Upper lobe of left lung (tissue), 6 donors: ENCODE measurements around the gene ZC3H7A. TPM values are rescaled to one million over a fixed set of nuclear protein-coding genes. Genes with fewer than 3 reads are reported as not detected.

Source experiments
- ATAC-seq, 2 donors: fragments of 200-7000 bp; cut with Tn5 transposase; one replicate each; pipeline ENCODE4 v1.9.1; 2022; ENCODE audit warnings: mild to moderate bottlenecking in 2 of 2, moderate library complexity in 2 of 2; ENCODE audit not compliant: low FRiP score in 2 of 2
- DNase-seq, 2 donors: peaks; one replicate each; pipeline ENCODE4 v3.0.0-alpha.2; 2019 to 2020
- H3K27ac ChIP-seq, 4 donors: fragments of 200-600 bp; sonication (generic); one replicate each; pipeline ENCODE4 v1.5.1; 2016 to 2019
- H3K27me3 ChIP-seq, 4 donors: fragments of 200-600 bp; sonication (generic); one replicate each; pipeline ENCODE4 v1.5.1; 2017 to 2019
- H3K36me3 ChIP-seq, 4 donors: fragments of 200-600 bp; sonication (generic); one replicate each; pipeline ENCODE4 v1.5.1; 2016 to 2019
- H3K4me1 ChIP-seq, 4 donors: fragments of 200-600 bp; sonication (generic); one replicate each; pipeline ENCODE4 v1.5.1; 2018 to 2019
- H3K4me3 ChIP-seq, 4 donors: fragments of 200-600 bp; sonication (generic); one replicate each; pipeline ENCODE4 v1.5.1; 2017 to 2019; ENCODE audit warnings: mild to moderate bottlenecking in 2 of 4, moderate library complexity in 1 of 4
- H3K9me3 ChIP-seq, 4 donors: fragments of 200-600 bp; sonication (generic); one replicate each; pipeline ENCODE4 v1.5.1; 2018 to 2019
- EP300 ChIP-seq, 4 donors: sonication (generic); formaldehyde crosslinking; IDR thresholded peaks; one replicate each; pipeline ENCODE4 v1.5.1; 2017; ENCODE audit warnings: antibody characterized with exemption in 4 of 4, control low read depth in 2 of 4
- POLR2A ChIP-seq, 4 donors: fragments of 450-650 bp; IDR thresholded peaks; one replicate each; pipeline ENCODE4 v1.5.1; 2016 to 2017; ENCODE audit warnings: antibody characterized with exemption in 4 of 4, mild to moderate bottlenecking in 2 of 4
- POLR2AphosphoS5 ChIP-seq, 2 donors: sonication (generic); formaldehyde crosslinking; IDR thresholded peaks; one replicate each; pipeline ENCODE4 v1.5.1; 2017; ENCODE audit warnings: antibody characterized with exemption in 2 of 2
- WGBS, 2 donors: methylation state at CpG; one replicate each; pipeline ENCODE4 v1.1.5; 2017 to 2018; 5-methylcytosine and 5-hydroxymethylcytosine counted together
- total RNA-seq, 6 donors: library from RNA; depleted of rRNA in 4 of 6; stranded (reverse); fragments of >200 nt in 4 of 6; gene quantifications; one replicate each; pipeline versions ENCODE4 v1.1.0 to v1.2.1, GENCODE V29; 2016 to 2021
- TF ChIP-seq, protein P1 (sequence below), 6 experiments: fragments of 450-650 bp in 4 of 6; fragments of 200-600 bp in 2 of 6; sonication (generic) in 2 of 6; IDR thresholded peaks; one replicate each; pipeline ENCODE4 v1.5.1; 2016 to 2019; ENCODE audit warnings: antibody characterized with exemption in 6 of 6
- donor health status: DM: no; HTN: no; CAD: no; lungs with moderate emphysema.
- donor health status: DM: no; HTN: yes; CAD: no; lungs with severe emphysema.

ZC3H7A gene
- total RNA-seq, 6 donors from 2014 or later = 52.7 to 142 (median 64.7) TPM

DNA sequence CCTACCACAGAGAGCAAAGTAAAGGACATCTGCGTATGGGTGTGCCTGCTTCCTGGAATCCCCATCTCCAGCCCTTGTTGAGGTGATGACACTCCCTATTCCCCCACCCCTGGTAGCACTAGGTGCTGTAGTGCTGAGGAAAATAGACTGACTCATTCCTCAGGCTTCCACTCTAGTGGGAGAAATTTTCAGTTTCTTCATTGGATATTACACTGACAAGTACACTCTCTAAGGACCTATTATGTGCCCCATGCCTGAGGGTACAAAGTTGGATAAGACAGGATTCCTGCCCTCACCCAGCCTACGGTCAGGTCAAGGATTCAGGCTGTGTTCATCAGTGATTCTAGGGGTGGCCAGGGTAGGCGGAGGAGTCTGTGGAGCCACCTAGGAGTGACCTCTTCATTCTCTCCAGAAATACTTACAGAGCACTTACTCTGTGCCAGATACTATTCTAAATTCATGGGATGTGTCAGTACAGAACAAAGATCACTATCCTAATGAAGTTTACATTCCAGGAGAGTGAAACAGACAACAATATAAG, 4.5 kb upstream of the ZC3H7A start:
- Histone ChIP-seq H3K4me3 (no peak overlapping the region), H3K4me1 (peaks cover 20 to 32% (median 23%) of the 10 kb centered on the region in 4 donors), H3K9me3 (no peaks in the 10 kb centered on the region), H3K36me3 (no peaks in the 10 kb centered on the region), H3K27me3 (no peaks in the 10 kb centered on the region), H3K27ac (no peak overlapping the region)
- WGBS, 2 donors = 65 to 100% methylated on average over 3 of the region's 3 CpGs
- TF ChIP-seq POLR2AphosphoS5 (IDR thresholded peaks at IDR 0.05) (no peak), POLR2A (IDR thresholded peaks at IDR 0.05) (no peak), EP300 (IDR thresholded peaks at IDR 0.05) (no peak)
- TF ChIP-seq, protein P1, sequence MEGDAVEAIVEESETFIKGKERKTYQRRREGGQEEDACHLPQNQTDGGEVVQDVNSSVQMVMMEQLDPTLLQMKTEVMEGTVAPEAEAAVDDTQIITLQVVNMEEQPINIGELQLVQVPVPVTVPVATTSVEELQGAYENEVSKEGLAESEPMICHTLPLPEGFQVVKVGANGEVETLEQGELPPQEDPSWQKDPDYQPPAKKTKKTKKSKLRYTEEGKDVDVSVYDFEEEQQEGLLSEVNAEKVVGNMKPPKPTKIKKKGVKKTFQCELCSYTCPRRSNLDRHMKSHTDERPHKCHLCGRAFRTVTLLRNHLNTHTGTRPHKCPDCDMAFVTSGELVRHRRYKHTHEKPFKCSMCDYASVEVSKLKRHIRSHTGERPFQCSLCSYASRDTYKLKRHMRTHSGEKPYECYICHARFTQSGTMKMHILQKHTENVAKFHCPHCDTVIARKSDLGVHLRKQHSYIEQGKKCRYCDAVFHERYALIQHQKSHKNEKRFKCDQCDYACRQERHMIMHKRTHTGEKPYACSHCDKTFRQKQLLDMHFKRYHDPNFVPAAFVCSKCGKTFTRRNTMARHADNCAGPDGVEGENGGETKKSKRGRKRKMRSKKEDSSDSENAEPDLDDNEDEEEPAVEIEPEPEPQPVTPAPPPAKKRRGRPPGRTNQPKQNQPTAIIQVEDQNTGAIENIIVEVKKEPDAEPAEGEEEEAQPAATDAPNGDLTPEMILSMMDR (IDR thresholded peaks at IDR 0.05) = no peak
- DNase-seq (no peak), ATAC-seq (no peak)

DNA sequence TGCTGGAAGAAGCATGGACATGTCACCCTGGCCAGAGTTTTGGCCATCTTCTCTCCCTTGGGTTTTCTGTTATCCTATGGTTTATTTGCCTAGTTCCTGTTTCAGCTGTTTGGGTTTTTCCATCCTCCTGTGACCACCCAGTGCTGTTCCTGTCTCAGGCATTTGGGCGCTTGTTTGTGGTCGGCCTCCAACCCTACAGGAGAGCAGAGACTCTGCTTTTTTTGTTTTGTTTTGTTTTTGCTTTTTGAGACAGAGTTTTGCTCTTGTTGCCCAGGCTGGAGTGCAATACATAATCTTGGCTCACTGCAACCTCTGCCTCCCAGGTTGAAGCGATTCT, 3.3 kb upstream of the ZC3H7A start:
- Histone ChIP-seq H3K4me3 (no peak overlapping the region), H3K9me3 (no peaks in the 10 kb centered on the region), H3K27ac (peak overlapping the region; percentile 42 to 100 (median 98)), H3K36me3 (peaks cover 0 to 1% (median 0%) of the 10 kb centered on the region in 4 donors), H3K27me3 (no peaks in the 10 kb centered on the region), H3K4me1 (peaks cover 26 to 40% (median 31%) of the 10 kb centered on the region in 4 donors)
- WGBS, 2 donors = 89% methylated on average over 3 of the region's 3 CpGs
- TF ChIP-seq POLR2AphosphoS5 (IDR thresholded peaks at IDR 0.05) = no peak
- DNase-seq = no peak
- no peak for ATAC-seq

DNA sequence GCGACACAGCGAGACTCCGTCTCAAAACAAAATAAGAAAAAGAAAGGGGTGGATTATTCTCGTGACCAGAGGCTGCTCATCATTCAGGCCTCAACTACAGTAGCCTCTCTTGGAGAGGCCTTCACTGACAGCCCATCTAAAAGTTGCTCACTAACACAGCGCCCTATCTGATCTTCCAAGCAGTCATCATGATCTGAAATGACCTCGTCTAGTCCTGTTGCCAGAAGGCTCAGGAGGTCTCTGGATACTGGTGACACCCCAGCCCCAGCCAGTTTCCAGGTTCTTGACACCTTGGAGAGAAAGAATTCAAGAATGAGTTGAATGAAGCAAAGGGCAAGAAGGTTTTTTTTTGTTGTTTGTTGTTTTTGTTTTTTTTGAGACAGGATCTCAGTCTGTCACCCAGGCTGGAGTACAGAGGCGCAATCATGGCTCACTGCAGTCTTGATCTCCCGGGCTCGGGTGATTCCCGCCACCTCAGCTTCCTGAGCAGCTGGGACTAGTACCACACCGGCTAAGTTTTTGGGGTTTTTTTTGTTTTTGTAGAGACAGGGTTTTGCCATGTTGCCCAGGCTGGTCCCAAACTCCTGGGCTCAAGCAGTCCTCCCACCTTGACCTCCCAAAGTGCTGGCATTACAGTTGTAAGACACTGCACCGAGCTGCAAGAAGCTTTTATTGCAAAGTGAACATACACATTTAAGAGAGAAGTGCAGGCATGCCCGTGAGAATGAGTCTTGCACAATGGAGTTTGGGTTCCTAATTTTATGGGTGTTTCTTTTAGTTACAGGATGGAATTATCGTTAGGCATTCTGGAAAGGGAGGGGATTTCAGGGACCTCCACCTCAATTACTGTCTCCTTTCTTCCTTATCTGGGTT, 2.7 kb upstream of the ZC3H7A start:
- peaks cover 0 to 7% (median 0%) of the 10 kb centered on the region in 4 donors for H3K36me3 ChIP-seq
- WGBS, 2 donors = 70 to 85% methylated on average over 14 of the region's 14 CpGs
- TF ChIP-seq, protein P1 (IDR thresholded peaks at IDR 0.05) = no peak
- TF ChIP-seq EP300 (IDR thresholded peaks at IDR 0.05) (no peak), POLR2AphosphoS5 (IDR thresholded peaks at IDR 0.05) (no peak), POLR2A (IDR thresholded peaks at IDR 0.05) (no peak)
- H3K27ac ChIP-seq = peak overlapping the region; percentile 42 to 100 (median 98)
- H3K27me3 ChIP-seq = no peaks in the 10 kb centered on the region
- H3K4me1 ChIP-seq = peaks cover 32 to 46% (median 37%) of the 10 kb centered on the region in 4 donors
- no peak for ATAC-seq
- no peak for DNase-seq
- peak overlapping the region in 1 of 4 donors; percentile 79 for H3K4me3 ChIP-seq
- H3K9me3 ChIP-seq = no peaks in the 10 kb centered on the region

DNA sequence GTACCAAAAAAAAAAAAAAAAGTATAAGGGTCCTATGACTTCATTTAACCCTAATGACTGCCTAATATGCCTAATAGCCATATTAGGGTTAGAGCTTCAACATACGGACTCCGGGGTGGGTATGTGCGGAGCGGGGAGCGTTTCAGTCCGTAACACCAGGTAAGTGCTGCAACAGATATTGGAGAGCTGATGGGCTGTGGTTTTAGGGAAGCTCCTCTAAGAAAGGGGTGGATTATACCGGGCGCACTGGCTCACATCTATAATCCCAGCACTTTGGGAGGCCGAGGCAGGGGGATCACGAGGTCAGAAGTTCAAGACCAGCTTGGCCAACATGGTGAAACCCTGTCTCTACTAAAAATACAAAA, 1.9 kb upstream of the ZC3H7A start:
- H3K27me3 ChIP-seq = no peaks in the 10 kb centered on the region
- no peaks in the 10 kb centered on the region for H3K9me3 ChIP-seq
- H3K27ac ChIP-seq = peak overlapping the region; percentile 98 to 100 (median 98)
- peak overlapping the region in 1 of 4 donors; percentile 79 for H3K4me3 ChIP-seq
- DNase-seq = no peak
- 95 to 97% methylated on average over 10 of the region's 10 CpGs for WGBS, 2 donors
- peaks cover 40 to 53% (median 43%) of the 10 kb centered on the region in 4 donors for H3K4me1 ChIP-seq
- ATAC-seq = no peak
- peaks cover 0 to 12% (median 0%) of the 10 kb centered on the region in 4 donors for H3K36me3 ChIP-seq
- no peak for TF ChIP-seq POLR2A (IDR thresholded peaks at IDR 0.05)
- TF ChIP-seq, protein P1 (IDR thresholded peaks at IDR 0.05) = no peak
- no peak for TF ChIP-seq EP300 (IDR thresholded peaks at IDR 0.05)
- TF ChIP-seq POLR2AphosphoS5 (IDR thresholded peaks at IDR 0.05) = no peak

DNA sequence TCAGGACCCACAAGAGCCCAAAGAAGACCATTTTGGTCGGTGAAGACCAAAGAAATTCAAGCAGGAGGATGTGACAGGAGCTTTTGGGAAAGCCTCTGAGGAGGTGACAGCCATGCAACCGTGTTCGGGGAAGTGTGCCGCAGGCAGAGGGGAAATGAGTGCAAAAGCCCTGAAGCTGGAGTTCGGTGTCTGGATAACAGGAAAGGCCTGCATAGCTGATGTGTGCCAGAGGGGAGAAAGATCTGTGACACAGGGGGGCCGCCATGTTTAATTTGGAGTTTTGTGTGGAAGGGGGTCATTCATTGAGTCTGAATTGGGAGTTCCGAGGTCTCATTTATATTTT, 870 bp upstream of the ZC3H7A start:
- TF ChIP-seq POLR2A (IDR thresholded peaks at IDR 0.05) (no peak), POLR2AphosphoS5 (IDR thresholded peaks at IDR 0.05) (no peak), EP300 (IDR thresholded peaks at IDR 0.05) (no peak)
- TF ChIP-seq, protein P1 (IDR thresholded peaks at IDR 0.05) = no peak
- DNase-seq (peak in 1 of 2 donors; percentile 33), ATAC-seq (peak; percentile 3 to 6)
- WGBS, 2 donors = 1 to 2% methylated on average over 7 of the region's 7 CpGs
- Histone ChIP-seq H3K4me3 (peak overlapping the region; percentile 76 to 93 (median 84)), H3K4me1 (peaks cover 50 to 64% (median 53%) of the 10 kb centered on the region in 4 donors), H3K9me3 (no peaks in the 10 kb centered on the region), H3K27me3 (no peaks in the 10 kb centered on the region), H3K36me3 (peaks cover 0 to 12% (median 0%) of the 10 kb centered on the region in 4 donors), H3K27ac (peak overlapping the region; percentile 98 to 100 (median 98))
